Spleen (tissue), 7 donors: Measurements from ENCODE around the gene DCUN1D5.

Source experiments
- CTCF ChIP-seq, 11 experiments: fragments of 200-600 bp in 7 of 11; fragments of 450-650 bp in 4 of 11; sonication (generic) in 4 of 11; IDR thresholded peaks in 8 of 11; conservative IDR thresholded peaks in 3 of 11; 1 replicate in 7 of 11; 2 replicates in 4 of 11; pipeline versions ENCODE4 v1.4.0 to v1.8.0; 2016 to 2021; ENCODE audit warnings: antibody characterized with exemption in 11 of 11, inconsistent platforms in 4 of 11, mild to moderate bottlenecking in 1 of 11
- POLR2AphosphoS5 ChIP-seq, 3 donors: sonication (generic); formaldehyde crosslinking; IDR thresholded peaks; one replicate each; pipeline ENCODE4 v1.5.1; 2017; ENCODE audit warnings: antibody characterized with exemption in 3 of 3
- donor health status: DM: no; HTN: no; CAD: no; lungs with moderate emphysema.
- donor health status: DM: no; HTN: no; CAD: no.
- donor health status: DM: no; HTN: no; CAD: no.

- TF ChIP-seq CTCF (IDR thresholded peaks at IDR 0.05 in 8 of 11, conservative IDR thresholded peaks at IDR 0.05 in 3 of 11), result no peak
- TF ChIP-seq POLR2AphosphoS5 (IDR thresholded peaks at IDR 0.05), result no peak
These were observed 6.1 kb downstream of the DCUN1D5 start for GRCh38 chr11:103085758-103086365.
